Lower lobe of right lung (tissue), 2 donors: ENCODE results near the gene GSKIP. TPM values are rescaled to one million over a fixed set of nuclear protein-coding genes. Genes with fewer than 3 reads are reported as not detected.

Experiments used
- ATAC-seq, 2 donors: fragments of 200-7000 bp; cut with Tn5 transposase; one replicate each; pipeline ENCODE4 v1.9.1; 2020 to 2022; ENCODE audit warnings: mild to moderate bottlenecking in 2 of 2, moderate library complexity in 2 of 2
- DNase-seq: peaks from one replicate; pipeline ENCODE4 v3.0.0-alpha.2; 2020
- H3K27ac ChIP-seq: fragments of 200-600 bp; one replicate; pipeline ENCODE4 v1.8.0; 2022
- H3K27me3 ChIP-seq: fragments of 200-600 bp; one replicate; pipeline ENCODE4 v1.8.0; 2022; ENCODE audit warnings: low read depth
- H3K36me3 ChIP-seq: fragments of 200-600 bp; one replicate; pipeline ENCODE4 v1.8.0; 2022; ENCODE audit warnings: mild to moderate bottlenecking
- H3K4me1 ChIP-seq: fragments of 200-600 bp; one replicate; pipeline ENCODE4 v1.8.0; 2022
- H3K4me3 ChIP-seq: fragments of 200-600 bp; one replicate; pipeline ENCODE4 v1.8.0; 2022; ENCODE audit warnings: mild to moderate bottlenecking
- H3K9me3 ChIP-seq: fragments of 200-600 bp; one replicate; pipeline ENCODE4 v1.8.0; 2022
- CTCF ChIP-seq: fragments of 200-600 bp; IDR thresholded peaks from one replicate; pipeline ENCODE4 v1.8.0; 2022; ENCODE audit warnings: antibody characterized with exemption, mild to moderate bottlenecking
- intact Hi-C: fragments of 100-400 bp; cut with DNase I; formaldehyde crosslinking; loops from one replicate; pipeline ENCODE4 v1.11.0; 2022
- total RNA-seq: library from RNA; stranded (reverse); fragmentation: NEBNext Ultra II Directional; extraction: Animal tissue kit (Norgen Biotek cat#: 25700); gene quantifications from one replicate; pipeline ENCODE4 v1.2.1, GENCODE V29; 2021
- donor health status: DM: no; HTN: yes; CAD: no; lungs with severe emphysema.

Gene GSKIP
- total RNA-seq, 1 donor from 2014 or later, result 12.6 TPM

- Histone ChIP-seq H3K4me1 (peaks cover 29% of the 10 kb centered on the region), H3K27me3 (no peaks in the 10 kb centered on the region), H3K27ac (peak overlapping the region; percentile 92), H3K4me3 (peak overlapping the region; percentile 97), H3K9me3 (no peaks in the 10 kb centered on the region), H3K36me3 (no peaks in the 10 kb centered on the region)
- intact Hi-C loops, result no loop called here
- peak; percentile 55 to 71 for ATAC-seq
- peak; percentile 63 for DNase-seq
- no peak for TF ChIP-seq CTCF
Observed at GRCh38 chr14:96363751-96364336, 518 bp downstream of the GSKIP start.

GRCh38 chr14:96364962-96365361 is 1.6 kb downstream of the GSKIP start:
- Histone ChIP-seq H3K9me3 (no peaks in the 10 kb centered on the region), H3K4me1 (peaks cover 29% of the 10 kb centered on the region), H3K36me3 (no peaks in the 10 kb centered on the region), H3K4me3 (no peak overlapping the region), H3K27me3 (no peaks in the 10 kb centered on the region), H3K27ac (no peak overlapping the region)
- no peak for TF ChIP-seq CTCF
- no peak for DNase-seq
- ATAC-seq, result no peak
- intact Hi-C loops, result no loop called here

- TF ChIP-seq CTCF, result no peak
- Histone ChIP-seq H3K27me3 (no peaks in the 10 kb centered on the region), H3K4me3 (no peak overlapping the region), H3K36me3 (no peaks in the 10 kb centered on the region), H3K27ac (no peak overlapping the region), H3K4me1 (peaks cover 13% of the 10 kb centered on the region), H3K9me3 (no peaks in the 10 kb centered on the region)
- intact Hi-C loops, result no loop called here
- ATAC-seq (no peak), DNase-seq (no peak)
Observed at GRCh38 chr14:96368534-96368933, 5.2 kb downstream of the GSKIP start.

GRCh38 chr14:96370528-96370927 is 7.2 kb downstream of the GSKIP start:
- DNase-seq (no peak), ATAC-seq (no peak)
- Histone ChIP-seq H3K4me1 (no peaks in the 10 kb centered on the region), H3K4me3 (no peak overlapping the region), H3K27ac (no peak overlapping the region), H3K27me3 (no peaks in the 10 kb centered on the region), H3K36me3 (no peaks in the 10 kb centered on the region), H3K9me3 (no peaks in the 10 kb centered on the region)
- intact Hi-C loops, result no loop called here
- TF ChIP-seq CTCF, result no peak

- ATAC-seq (no peak), DNase-seq (no peak)
- TF ChIP-seq CTCF, result no peak
- no peaks in the 10 kb centered on the region for H3K27me3 ChIP-seq
- no peaks in the 10 kb centered on the region for H3K36me3 ChIP-seq
- H3K27ac ChIP-seq, result no peak overlapping the region
- no peaks in the 10 kb centered on the region for H3K4me1 ChIP-seq
- intact Hi-C loops, result no loop called here
- no peaks in the 10 kb centered on the region for H3K9me3 ChIP-seq
- H3K4me3 ChIP-seq, result no peak overlapping the region
Observed at GRCh38 chr14:96373538-96373937, 10.2 kb downstream of the GSKIP start.
